Measurements from ENCODE around the gene TRIM62. TPM values are rescaled to one million over a fixed set of nuclear protein-coding genes. Genes with fewer than 3 reads are reported as not detected.
"Not testable (repeated sequence)": the region's sequence is repeated elsewhere in the genome, so short reads cannot be mapped to it uniquely, and the experiment has no call there.

The TRIM62 gene
- total RNA-seq, 1 donor from 2014 or later: 4.3 TPM

DNA sequence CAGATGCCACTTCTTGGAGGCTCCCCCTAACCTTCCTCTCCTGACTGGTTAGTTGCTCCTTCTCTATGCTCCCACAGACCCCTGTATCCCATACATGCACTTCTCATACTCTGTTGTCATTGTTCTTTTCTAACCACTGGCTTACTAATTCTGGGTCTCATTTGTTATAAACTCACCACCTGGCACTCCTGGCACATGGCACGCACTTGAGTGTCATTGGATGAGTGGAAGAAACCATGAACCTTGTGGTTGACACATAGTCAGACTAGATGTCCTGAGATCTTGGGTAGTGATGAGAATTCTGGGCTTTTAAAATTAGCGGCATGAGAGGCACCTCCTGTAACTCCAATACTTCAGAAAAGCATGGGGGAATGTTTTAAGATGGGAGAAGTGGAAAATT, 49.3 kb downstream of the TRIM62 start:
- DNase-seq: no peak

DNA sequence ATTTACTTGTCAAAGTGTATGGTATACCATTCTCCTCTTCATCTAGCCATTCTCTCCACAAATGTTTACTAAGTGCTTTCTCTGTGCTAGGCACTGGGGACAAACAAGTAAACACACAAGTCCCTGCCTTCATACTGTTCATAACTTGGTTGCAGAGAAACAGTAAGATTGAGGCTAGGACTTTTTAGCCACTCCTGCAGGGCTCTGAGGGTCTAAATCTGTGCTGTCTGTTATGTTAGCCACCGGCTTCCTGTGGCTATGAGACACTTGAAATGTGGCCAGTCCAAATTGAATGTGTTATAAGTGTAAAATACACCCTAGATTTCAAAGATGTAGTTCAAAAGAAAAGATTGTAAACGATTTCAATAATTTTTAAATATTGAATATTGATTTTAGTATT, 50.7 kb downstream of the TRIM62 start:
- DNase-seq: no peak

DNA sequence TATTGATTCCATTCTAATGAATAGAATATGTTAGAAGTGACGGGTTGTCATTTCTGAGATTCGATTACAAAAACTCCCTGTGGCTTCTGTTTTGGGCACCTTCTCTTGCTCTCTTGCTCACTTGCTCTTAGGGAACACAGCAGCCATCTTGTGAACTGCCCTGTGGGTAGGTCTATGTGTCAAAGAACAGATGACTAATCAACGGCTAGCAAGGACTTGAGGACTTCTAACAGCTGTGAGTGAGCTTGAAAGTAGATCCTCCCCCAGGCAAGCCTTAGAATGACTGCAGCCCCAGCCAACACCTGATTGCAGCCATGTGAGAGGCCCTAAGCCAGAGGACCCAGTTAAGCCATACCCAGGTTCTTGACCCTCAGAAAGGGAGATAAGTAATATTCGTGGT, 51.5 kb downstream of the TRIM62 start:
- no peak for DNase-seq

DNA sequence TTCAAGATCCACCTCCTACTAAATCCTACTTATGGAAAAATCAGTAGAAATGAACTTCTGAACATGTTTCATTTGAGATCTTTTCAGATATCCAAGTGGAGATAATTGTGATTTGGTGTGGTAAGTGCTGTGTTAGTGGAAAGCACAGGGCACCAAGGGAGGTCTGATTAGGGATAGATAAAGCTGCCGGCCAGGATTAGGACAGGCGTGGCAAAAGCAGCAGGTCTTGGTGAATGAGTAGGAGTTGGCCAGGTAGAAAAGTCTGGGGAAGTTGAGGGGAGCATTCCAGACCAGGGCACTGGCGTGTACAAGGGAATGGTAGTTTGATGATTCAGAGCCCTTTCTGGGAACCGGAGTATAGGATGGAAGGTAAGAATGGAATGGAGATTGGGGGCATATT, 53.1 kb downstream of the TRIM62 start:
- no peak for DNase-seq

DNA sequence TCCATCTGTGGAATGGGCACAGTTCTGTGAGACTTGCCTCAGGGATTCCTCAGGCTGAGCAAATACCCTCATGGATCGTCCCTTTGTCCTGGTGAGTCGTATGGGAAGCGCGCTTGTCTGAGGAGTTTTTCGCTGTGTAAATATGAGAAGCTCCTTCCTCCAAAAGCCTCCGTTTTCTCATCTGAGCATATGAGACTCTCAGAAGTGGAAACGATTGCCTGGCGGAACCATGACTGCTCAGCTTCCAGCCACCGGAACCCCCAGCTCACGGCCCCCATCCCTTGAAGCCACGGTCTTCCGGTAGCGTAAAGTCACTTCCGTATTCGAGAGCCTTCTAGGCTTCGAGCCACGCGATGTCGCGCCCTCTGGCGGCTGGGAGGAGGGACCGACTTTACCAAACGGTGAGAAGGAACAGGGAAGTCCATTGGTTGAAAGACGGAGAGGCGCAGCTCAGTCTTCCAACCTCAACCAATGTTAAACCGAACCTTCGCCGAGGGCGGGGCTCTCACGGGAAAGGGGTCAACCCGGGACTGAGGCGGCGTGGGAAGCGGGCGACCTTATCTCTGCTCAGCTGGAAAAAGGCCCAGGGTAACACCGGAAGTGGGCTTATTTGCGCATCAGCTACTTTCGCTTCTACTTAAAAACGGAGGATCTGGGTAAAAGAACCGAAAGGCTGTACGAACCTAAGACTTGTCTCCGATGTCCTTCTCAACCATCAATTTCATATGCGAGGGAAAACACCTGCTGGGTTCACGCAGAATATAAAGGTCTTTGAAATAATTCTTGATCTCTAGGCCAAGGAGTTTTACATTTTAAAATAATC, 54.6 kb downstream of the TRIM62 start:
- DNase-seq: peak; percentile 99

DNA sequence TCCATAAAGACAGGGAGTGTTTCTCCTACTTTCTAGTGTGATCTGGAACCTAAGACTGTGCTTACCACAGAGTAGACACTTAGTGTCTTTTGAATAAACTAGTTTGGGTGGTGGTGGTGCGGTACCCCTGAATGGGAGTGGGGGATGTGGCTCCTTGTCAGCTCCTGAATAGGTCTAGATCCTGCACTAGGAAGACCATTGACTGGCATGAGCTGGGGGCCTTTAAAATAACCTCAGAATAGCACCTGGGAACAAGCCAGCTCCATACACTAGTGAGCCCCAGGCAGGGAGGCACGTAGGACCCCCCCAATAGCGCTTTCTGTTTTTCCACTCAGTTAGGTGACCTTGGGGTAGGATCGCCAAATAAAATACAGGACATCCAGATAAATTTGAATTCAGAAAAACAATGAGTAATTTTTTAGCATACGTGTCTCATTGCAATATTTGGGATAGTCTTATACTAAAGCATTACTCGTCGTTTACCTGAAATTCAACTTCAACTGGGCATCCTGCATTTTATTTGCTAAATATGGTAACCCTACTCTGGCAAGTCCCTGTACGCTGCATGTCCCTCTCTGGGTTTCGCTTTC, 55.3 kb downstream of the TRIM62 start:
- DNase-seq: no peak

DNA sequence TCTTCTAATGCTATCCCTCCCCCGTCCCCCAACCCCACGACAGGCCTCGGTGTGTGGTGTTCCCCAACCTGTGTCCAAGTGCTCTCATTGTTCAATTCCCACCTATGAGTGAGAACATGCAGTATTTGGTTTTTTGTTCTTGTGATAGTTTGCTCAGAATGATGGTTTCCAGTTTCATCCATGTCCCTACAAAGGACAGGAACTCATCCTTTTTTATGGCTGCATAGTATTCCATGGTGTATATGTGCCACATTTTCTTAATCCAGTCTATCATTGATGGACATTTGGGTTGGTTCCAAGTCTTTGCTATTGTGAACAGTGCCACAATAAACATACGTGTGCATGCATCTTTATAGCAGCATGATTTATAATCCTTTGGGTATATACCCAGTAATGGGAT, 57.2 kb downstream of the TRIM62 start:
- DNase-seq: not testable (repeated sequence)

DNA sequence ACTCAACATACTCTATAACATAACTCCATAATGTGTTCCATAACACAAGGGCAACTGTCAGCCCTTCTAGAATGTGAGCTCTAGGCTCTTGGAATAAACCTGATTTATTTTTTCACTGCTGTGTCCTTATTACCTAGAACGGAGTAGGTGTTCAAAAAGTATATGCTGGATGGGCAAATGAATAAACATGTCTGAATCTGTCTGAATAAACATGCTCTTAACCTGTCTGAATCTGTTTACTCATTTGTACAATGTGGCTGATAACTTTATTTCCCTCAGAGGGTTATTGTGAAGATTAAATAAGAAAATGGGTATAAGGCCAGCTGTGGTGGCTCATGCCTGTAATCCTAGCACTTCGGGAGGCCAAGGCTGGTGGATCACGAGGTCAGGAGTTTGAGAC, 58.6 kb downstream of the TRIM62 start:
- DNase-seq: no peak

DNA sequence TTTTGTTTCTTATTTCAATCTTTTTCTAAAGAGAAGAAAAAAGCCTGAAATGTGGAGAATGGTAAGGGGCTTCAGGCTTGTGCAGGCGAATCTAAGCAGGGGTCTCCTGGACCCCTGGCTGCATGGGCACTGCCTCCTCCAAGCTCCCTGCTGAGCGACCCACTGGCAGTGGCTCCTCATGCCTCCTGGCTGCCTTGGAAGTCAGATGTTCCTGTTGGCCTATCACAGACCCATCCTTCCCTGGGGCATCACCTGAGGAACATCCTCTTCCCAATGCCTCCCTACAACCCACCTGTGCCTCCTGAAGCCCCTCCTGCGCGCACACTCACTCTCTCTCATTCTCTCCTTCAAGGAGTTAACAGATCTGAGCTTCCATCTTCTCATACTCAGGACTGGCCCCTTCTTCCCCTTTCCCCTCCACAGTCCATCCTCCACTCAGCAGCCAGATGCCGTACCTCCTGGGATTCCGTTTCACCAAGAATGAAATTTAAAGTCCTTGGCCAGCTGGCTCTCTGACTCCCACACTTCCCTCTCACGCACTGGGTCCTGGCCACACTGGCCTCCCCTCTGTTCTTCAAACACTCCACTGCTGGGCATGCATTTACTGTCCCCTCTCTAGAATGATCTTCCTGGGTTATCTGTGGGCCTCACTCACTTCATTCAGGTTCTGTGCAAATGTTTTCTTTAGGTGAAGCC, 59.2 kb downstream of the TRIM62 start:
- DNase-seq: no peak

DNA sequence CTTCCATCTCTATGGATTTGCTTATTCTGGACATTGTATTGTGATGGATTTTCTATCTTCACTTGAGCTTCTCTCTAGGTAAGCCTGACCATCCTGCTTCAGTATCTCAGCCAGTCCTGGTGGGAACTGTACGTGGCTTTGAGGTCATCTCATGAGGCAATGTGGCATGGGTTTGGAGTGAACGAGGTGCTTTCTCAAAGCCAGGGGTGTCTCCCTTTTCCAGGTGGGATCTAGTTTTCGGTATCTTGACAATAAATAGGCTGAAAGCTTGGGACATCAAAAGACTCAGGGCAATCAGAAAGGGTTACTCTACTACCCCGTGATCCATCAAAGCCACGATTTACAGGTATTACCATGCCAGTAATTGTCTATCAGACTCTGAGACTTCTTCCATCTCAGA, 60.1 kb downstream of the TRIM62 start:
- DNase-seq: no peak

DNA sequence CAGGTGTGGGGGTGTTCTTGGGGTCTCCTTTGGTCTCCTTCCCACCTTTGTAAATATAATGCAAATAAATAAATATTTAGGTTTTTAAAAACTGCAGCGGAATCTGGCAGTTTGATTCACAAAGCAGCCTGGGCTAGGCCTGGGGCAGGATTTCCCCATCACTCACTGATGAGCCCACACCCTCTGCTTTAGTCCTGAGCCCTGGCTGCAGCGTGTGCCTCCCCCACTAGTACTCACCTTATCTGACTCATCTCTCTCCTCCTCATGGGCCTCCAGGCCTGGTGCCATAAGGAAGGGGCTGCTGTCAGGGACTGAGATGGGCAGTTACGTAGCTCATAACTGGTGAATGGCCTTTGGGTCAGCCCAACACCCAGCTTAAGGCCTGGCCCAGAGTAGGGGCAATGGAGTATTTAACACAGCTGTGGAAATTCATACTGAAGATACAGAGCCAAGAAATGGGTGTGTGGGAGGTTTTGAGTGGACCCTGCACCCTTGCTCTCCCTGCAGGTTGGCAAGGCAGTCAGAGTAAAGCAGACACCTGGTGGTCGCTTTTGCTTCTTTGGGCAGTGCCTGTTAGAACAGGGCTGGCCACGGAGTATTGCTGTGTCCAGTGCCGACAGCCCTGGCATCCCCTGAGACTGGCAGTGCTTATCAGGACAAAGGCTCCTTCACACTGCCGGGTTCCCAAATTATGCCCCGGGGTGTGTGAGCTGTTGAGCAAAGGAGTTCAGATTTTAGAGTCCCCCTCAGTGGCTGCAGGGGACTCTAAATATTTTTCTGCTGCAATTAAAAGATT, 61.2 kb downstream of the TRIM62 start:
- no peak for DNase-seq

DNA sequence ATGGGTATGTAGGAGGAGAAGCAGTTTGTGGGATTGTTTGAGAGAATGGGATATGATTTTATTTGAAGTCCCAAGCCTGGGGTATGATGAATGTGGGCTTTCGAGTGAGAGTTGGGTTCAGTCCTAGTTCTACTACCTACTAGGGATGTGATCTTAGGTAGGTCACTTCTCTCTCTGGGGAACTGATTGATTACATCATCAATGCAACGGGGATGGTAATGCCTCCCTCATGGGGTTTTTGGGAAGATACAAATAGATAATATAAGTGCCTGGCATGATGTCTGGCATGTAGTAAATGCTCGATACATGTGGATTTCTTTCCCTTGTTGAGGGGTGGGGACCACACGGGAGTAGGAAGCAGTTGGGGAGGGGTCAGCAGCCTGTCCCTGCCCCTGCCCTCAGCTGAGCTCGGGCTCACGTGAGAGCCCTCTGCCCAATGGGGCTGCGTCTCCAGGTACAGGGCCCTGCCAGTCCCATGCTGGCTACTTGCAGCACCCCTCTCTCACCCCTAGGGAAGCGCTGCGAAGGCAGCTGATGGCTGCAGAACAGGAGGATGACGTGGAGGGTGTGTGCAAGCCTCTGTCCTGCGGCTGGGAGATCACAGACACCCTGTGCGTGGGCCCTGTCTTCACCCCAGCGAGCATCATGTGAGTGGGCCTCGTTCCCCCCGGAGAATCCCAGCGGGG, 62.2 kb downstream of the TRIM62 start:
- no peak for DNase-seq

DNA sequence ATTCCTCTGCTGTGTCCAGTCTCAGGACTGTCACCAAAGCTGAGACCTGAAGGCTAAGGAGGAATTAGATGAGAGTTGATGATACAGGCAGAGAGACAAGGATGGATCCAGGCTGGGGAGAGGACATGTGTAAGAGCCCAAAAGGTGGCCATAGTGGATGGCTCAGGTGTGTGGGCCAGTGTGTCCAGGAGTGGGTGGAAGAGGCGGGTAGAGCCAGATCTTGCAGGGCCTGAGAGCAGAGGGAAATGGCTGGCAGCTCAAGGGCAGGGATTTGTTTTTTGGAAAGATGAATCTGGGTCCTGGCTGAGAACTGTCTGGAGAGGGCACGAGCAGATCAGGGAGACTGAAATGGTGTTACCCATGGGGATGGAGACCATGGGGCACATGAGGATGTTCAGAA, 62.8 kb downstream of the TRIM62 start:
- DNase-seq: no peak

DNA sequence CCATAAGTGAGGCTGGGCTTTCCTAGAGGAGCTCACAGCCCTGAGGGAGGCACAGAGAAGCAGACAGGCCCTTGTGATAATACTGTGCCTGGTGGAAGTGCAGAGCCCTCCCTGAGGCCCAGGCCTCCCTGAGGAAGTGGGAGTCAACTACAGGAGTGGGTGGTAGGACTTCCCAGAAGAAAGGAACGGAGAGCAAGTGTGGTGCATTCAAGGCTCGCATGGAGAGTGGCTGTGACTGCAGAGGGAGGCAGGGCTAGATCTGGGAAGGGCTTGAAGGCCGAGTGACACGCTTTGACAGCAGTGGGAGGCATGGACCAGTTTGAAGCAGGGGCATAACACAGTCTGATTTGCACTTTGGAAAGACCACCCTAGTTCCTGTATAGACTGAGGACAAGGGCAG, 63.6 kb downstream of the TRIM62 start:
- DNase-seq: no peak

DNA sequence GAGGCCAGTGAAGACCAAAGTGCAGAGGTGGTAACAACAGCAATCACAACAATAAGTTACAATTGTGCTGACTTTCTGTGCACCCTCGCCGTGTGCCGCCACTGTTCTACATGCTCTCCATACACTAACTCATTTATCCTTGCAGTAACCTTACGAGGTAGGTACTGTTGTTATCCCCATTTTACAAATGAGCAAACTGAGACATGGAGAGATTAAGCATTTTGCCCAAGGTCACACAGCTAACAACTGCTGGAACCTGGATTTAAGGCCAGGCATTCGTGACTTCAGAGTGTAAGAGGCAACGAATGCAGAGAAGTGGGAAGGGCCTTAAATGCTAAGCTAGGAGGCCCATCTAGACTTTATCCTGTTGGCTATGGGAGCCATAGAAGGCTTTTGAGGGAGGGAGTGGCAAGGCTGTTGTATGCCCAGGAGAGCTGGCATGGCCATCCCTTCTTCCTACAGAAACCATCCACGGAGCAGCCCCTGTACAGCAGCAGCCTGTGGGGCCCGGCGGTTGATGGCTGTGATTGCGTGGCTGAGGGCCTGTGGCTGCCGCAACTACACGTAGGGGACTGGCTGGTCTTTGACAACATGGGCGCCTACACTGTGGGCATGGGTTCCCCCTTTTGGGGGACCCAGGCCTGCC, 64.3 kb downstream of the TRIM62 start:
- no peak for DNase-seq

DNA sequence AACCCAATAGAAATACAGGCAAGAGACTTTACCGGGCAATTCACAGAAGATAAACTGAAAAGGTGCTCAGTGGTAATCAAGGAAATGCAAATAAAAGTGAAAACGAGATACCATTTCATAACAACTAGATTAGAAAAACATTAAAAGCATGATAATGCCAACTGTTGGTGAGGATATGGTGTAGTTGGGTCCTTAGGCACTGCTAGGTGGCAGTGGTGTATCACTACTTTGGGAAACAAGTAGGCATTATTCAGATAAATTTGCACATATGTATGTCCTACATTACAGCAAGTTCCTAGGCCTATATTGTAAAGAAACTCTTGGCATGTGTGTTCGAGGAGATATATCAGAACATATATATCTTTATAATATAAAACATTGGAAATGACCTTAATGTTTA, 69.9 kb downstream of the TRIM62 start:
- DNase-seq: no peak

DNA sequence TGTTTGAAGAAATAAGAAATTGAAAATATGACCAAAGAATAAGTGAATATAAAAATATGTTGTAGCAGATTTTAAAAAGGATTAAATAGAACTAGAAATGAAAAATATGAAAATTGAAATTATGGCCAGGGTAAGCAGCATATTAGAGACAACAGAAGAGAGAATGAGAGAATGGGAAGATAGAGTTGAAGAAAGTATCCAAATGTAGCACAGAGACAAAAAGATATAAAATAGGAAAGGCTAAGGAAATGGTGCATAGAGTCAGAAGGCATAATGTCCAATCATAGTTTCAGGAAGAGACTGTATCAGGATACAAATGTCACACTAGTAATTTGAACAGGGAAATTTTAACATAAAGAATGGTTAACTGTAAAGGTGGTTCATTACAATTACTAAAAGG, 71.4 kb downstream of the TRIM62 start:
- no peak for DNase-seq

DNA sequence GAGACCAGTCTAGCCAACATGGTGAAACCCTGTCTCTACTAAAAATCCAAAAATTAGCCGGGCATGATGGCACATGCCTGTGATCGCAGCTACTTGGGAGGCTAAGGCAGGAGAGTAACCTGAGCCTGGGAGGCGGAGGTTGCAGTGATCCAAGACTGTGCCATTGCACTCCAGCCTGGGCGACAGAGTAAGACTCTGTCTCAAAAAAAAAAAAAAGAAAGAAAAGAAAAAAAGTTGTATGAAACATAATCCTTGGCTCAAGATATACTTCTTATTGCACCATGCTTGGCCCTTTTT, 81.8 kb downstream of the TRIM62 start:
- not testable (repeated sequence) for DNase-seq

DNA sequence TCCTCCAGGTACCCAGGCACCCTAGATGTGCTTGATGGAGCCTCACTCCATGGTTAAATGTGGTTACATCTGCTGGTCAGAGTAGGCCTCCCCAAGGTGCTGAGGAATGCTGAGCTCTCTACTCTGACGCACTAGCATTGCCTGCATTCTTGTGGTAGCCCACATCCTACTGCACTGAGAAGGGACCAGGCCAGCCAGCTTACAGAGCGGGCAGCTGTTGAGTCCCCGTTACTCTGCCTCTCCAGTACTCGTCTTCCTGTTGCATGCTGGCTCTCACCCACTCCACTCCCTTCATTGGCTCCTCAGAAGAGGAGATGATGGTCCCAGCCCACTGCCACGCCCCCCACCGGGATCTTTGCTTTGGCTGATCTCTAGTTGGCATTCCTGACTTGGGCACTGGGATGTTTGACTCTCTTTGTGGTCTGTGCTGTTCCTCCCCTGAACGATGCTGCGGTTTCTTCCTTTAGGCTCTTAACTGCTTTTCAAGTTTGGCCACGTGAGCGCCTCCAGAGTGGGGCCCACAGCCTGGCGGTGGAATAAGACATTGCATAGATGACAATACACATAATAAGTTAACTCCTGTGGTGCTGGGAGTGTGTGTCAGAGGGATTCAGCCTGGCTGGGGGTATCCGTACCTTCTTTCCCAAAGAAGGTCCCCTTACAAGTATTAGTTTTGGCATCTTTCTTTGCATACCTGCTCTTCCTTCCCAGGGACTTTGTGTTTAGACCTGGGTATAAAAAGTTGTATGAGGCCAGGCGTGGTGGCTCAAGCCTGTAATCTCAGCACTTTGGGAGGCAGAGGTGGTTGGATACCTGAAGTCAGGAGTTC, 82.3 kb downstream of the TRIM62 start:
- peak; percentile 77 for DNase-seq

DNA sequence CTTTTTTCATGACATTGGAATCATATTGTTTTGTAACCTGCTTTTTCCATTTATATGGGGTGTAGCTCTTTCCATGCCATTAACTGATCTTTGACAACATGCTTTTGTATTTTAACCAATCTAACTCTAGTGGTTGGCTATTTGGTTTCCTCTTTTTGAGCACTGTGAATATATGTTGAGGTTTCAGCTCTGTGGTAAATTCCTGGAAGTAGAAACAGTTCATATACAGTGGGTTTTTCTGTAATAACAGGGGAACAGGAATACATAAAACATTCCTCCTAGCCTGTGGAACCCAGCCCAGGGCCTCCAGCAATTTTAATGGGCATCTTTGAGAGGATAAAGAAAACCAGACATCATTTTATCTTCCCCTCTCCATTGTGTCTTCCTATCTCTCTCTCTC, 83.5 kb downstream of the TRIM62 start:
- DNase-seq: no peak

DNA sequence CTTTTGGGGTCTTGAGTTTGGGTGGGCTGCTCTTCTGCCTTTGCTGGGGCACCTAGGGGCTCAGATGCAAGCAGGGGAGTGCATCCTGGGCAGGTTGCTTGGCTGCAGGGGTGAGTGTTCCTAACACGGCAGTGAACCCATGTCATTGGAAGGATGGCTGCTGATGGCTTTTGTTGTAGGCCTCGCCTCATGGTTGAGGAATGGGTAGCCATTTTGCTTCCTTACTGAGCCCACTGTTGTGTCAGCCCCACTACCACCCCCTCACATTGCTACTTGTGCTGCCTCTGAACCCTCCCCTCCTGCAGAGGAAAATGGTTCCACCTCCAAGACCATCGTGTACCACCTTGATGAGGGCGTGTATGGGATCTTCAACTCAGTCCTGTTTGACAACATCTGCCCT, 84.1 kb downstream of the TRIM62 start:
- DNase-seq: no peak

Measured in skin of body (tissue), 2 donors.